Measurements from ENCODE around the gene SHH. TPM values are rescaled to one million over a fixed set of nuclear protein-coding genes. Genes with fewer than 3 reads are reported as not detected.

SHH gene
- total RNA-seq, 1 donor from 2014 or later: 35.8 TPM

DNA sequence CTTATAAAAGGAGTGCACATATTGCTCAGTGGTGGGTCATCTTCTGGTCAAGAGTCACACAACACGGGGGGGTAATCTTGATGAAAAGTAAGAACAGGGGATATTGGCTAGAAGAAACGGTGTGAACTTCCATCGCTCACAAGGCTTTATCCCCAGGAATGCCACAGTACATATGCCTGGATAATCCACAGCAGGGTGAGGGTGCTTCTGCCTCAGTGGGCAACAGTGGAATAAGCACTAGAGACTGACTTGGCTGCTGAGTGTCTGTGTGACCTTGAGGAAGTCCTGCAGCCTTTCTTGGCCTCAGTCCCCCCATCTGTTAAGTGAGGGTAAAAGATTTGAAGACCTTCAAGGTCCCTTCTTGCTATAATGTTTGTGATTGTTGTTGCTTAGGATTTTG is 44.9 kb upstream of the SHH start:
- Mint-ChIP-seq H3K27ac (no peak overlapping the region), H3K36me3 (ENCODE audit: insufficient read depth) (no peaks in the 10 kb centered on the region), H3K9me3 (ENCODE audit: low read depth) (peaks cover 3% of the 10 kb centered on the region), H3K4me1 (ENCODE audit: low read depth) (peaks cover 3% of the 10 kb centered on the region), H3K27me3 (peaks cover 5% of the 10 kb centered on the region), H3K4me3 (ENCODE audit: low read depth) (no peak overlapping the region)
- DNase-seq (ENCODE audit: low spot score, unreplicated experiment): no peak
- TF ChIP-seq, protein P1, sequence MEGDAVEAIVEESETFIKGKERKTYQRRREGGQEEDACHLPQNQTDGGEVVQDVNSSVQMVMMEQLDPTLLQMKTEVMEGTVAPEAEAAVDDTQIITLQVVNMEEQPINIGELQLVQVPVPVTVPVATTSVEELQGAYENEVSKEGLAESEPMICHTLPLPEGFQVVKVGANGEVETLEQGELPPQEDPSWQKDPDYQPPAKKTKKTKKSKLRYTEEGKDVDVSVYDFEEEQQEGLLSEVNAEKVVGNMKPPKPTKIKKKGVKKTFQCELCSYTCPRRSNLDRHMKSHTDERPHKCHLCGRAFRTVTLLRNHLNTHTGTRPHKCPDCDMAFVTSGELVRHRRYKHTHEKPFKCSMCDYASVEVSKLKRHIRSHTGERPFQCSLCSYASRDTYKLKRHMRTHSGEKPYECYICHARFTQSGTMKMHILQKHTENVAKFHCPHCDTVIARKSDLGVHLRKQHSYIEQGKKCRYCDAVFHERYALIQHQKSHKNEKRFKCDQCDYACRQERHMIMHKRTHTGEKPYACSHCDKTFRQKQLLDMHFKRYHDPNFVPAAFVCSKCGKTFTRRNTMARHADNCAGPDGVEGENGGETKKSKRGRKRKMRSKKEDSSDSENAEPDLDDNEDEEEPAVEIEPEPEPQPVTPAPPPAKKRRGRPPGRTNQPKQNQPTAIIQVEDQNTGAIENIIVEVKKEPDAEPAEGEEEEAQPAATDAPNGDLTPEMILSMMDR (IDR thresholded peaks at IDR 0.05; ENCODE audit: unreplicated experiment): no peak

DNA sequence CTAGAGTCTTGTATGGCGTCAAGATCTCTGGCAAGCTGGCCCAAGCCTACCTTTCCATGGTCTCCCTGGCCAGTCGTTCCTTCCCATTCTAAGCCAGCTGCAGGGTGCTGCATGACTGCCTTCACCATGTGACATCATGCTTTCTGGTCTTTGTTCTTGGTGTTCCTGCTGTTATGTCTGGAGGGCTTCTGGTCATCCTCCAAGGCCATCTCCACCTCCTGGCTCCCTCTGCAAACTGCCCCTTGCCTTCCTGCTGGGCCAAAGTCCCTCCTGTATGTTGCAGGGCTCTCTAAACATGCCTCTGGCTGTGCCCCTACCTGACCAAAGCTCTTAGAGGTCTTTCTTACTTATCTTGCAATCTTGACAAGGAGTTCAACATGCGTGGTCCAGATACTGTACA is 44.4 kb upstream of the SHH start:
- no peak overlapping the region for H3K4me3 Mint-ChIP-seq (ENCODE audit: low read depth)
- no peak overlapping the region for H3K27ac Mint-ChIP-seq
- H3K9me3 Mint-ChIP-seq (ENCODE audit: low read depth): peaks cover 3% of the 10 kb centered on the region
- peaks cover 2% of the 10 kb centered on the region for H3K4me1 Mint-ChIP-seq (ENCODE audit: low read depth)
- TF ChIP-seq, protein P1 (IDR thresholded peaks at IDR 0.05; ENCODE audit: unreplicated experiment): no peak
- H3K27me3 Mint-ChIP-seq: peaks cover 5% of the 10 kb centered on the region
- DNase-seq (ENCODE audit: low spot score, unreplicated experiment): no peak
- H3K36me3 Mint-ChIP-seq (ENCODE audit: insufficient read depth): no peaks in the 10 kb centered on the region

DNA sequence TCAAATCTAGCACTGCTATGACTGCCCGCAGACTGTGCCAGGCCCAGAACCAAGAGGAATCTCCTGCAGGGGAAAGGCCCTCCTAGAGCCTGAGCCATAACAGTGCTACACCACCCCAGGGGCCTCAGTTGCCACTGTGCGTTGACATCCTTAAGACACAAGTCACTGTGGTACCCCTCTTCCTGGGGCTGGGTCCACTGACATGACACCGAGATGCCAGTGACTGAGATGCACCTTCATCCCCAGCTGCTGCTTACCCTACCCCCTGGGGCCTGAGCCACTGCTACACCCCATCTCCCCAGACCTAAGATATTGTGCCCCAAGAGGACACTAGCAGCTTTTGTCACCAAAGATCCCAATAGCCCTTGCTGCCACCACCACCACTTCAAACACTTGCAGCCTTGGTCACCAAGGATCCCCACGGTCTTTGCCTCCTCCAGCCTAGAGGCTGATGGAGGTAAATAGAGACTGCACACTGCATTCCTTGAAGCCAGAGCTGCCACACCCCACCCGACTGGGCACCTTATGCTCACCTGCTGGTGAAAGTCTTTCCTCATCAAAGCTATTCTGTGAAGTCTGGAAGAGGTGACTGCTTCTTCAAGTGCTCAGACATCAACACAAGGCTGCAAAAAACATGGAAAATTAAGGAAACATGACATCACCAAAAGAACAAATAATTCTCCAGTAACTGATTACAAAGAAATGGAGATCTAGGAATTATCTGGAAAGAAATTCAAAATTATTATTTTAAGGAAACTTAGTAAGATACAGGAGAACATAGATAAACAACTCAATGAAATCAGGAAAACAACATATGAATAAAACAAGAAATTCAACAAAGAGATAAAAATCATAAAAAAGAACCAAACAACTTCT is 40.4 kb upstream of the SHH start:
- Mint-ChIP-seq H3K36me3 (ENCODE audit: insufficient read depth) (no peaks in the 10 kb centered on the region), H3K27me3 (peaks cover 30% of the 10 kb centered on the region), H3K27ac (no peak overlapping the region), H3K4me1 (ENCODE audit: low read depth) (no peaks in the 10 kb centered on the region), H3K9me3 (ENCODE audit: low read depth) (peaks cover 3% of the 10 kb centered on the region), H3K4me3 (ENCODE audit: low read depth) (no peak overlapping the region)
- TF ChIP-seq, protein P1 (IDR thresholded peaks at IDR 0.05; ENCODE audit: unreplicated experiment): no peak
- no peak for DNase-seq (ENCODE audit: low spot score, unreplicated experiment)

DNA sequence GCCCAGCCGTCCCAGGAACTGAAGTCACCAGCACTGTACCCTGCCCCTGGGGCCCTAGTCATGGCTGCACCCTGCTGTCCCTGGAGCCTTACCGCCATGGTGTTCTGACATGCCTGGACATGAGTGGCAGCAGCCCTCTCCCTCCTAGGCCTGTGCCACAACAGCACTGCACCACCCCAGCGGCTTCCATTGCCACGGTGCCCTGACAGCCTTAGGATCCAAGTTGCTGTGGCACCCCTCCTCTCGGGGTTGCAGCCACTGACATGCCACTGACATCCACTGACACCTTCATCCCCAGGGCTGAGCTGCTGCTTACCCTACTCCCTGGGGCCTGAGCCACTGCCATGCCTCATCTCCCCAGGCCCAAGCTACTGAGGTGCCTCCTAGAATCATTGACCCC is 39.6 kb upstream of the SHH start:
- Mint-ChIP-seq H3K9me3 (ENCODE audit: low read depth) (peaks cover 3% of the 10 kb centered on the region), H3K27me3 (peaks cover 30% of the 10 kb centered on the region), H3K27ac (no peak overlapping the region), H3K4me3 (ENCODE audit: low read depth) (no peak overlapping the region), H3K4me1 (ENCODE audit: low read depth) (no peaks in the 10 kb centered on the region), H3K36me3 (ENCODE audit: insufficient read depth) (no peaks in the 10 kb centered on the region)
- no peak for DNase-seq (ENCODE audit: low spot score, unreplicated experiment)
- TF ChIP-seq, protein P1 (IDR thresholded peaks at IDR 0.05; ENCODE audit: unreplicated experiment): no peak

DNA sequence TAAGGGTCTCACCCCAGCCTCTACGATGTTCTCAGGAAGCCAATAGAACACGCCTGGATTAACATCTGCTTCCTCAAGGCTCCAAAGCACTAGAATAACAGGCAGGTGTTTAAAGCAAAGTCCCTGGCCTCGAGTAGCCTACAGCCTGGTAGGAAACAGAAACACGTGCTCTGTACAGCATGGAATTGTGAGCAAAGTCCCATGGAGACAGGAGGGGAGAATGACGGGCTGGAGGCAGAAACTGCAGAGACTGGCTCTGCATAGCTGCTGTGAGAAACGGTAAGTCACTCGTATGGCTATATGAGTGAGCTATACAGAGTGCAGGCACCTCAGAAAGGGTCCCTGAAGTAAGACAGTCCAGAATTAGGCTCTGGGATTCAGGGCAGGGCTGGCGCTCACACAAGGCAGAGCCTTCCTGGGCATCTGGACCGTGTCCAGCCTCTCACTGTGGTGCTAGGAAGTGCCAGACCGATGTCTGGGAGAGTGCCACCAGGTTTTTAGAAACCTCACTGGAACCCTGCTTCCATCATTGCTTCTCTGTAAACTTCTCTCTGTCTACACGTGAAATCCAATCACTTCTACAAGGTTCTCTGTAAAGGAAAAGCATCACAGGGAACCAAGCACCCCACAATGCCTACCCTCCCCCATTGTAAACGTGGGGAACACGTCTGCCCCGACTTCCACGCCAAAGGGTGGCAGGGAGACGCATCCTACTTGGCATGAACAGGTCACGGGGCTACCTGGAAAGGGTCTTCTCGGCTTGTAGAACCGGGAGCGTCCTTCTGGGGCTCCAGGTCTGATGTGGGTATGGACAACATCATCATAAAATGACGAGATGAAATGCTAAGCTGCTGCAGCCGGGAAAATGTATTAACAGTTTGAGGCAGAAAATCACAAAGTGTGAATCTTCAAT is 38.8 kb upstream of the SHH start:
- Mint-ChIP-seq H3K4me3 (ENCODE audit: low read depth) (no peak overlapping the region), H3K4me1 (ENCODE audit: low read depth) (no peaks in the 10 kb centered on the region), H3K36me3 (ENCODE audit: insufficient read depth) (no peaks in the 10 kb centered on the region), H3K9me3 (ENCODE audit: low read depth) (peaks cover 3% of the 10 kb centered on the region), H3K27me3 (peaks cover 30% of the 10 kb centered on the region), H3K27ac (no peak overlapping the region)
- TF ChIP-seq, protein P1 (IDR thresholded peaks at IDR 0.05; ENCODE audit: unreplicated experiment): no peak
- DNase-seq (ENCODE audit: low spot score, unreplicated experiment): no peak

Measured in progenitor cell of endocrine pancreas (in vitro differentiated cells).